ENCODE measurements around the gene TBCE. TPM values are rescaled to one million over a fixed set of nuclear protein-coding genes. Genes with fewer than 3 reads are reported as not detected.
"Not testable (repeated sequence)": the region's sequence is repeated elsewhere in the genome, so short reads cannot be mapped to it uniquely, and the experiment has no call there.

The TBCE gene
- total and polyA plus RNA-seq, 9 of the 15 experiments (the other 6 are each of a cell fraction or from before 2014, with no cell fraction given) = 52.6 to 92.1 (median 82.1) TPM

GRCh38 chr1:235385633-235386032, 18.4 kb downstream of the TBCE start:
- Histone ChIP-seq H3K79me2 (ENCODE audit: control insufficient read depth, insufficient read depth, low read length) (peaks cover 42% of the 10 kb centered on the region), H3K36me3 (ENCODE audit: control insufficient read depth, insufficient read depth, low read length) (peaks cover 13% of the 10 kb centered on the region; the same call in 1 of the 3 replicates)
- CTCF ChIA-PET (ENCODE audit: low intra/inter-chr PET ratio); DNase-seq (ENCODE audit: extremely low read depth in 1 of 4, low spot score in 3 of 4); H3K9me1 ChIP-seq (ENCODE audit: control insufficient read depth, insufficient read depth, low read length); H3K4me3 ChIP-seq; POLR2A ChIA-PET; intact Hi-C loops (cut with micrococcal nuclease); FAIRE-seq; H3K9me3 ChIP-seq (replicated peaks; ENCODE audit: control insufficient read depth, insufficient read depth, low read depth, low read length); H3K9ac ChIP-seq (ENCODE audit: insufficient read depth in 1 of 2, low read depth in 2 of 2, low read length in 2 of 2); H4K20me1 ChIP-seq (replicated peaks; ENCODE audit: control insufficient read depth, insufficient read depth, low read length); H3K27ac ChIP-seq (ENCODE audit: extremely low read depth, low read depth, low read length); H3K4me1 ChIP-seq (replicated peaks in 1 of 2; ENCODE audit: control insufficient read depth in 2 of 2, insufficient read depth in 2 of 2, low read length in 2 of 2); ATAC-seq; BruUV-seq (replicated peaks); H3K27me3 ChIP-seq (ENCODE audit: control insufficient read depth in 2 of 2, insufficient read depth in 2 of 2, low read length in 2 of 2); in situ Hi-C loops (cut with MboI); H2AFZ ChIP-seq (ENCODE audit: low read depth, low read length); H3K4me2 ChIP-seq (ENCODE audit: insufficient read depth, low read length): not testable (repeated sequence)
- TF ChIP-seq ZNF354B (CRISPR knock-in tag; IDR thresholded peaks at IDR 0.05) = peak; percentile 63; the same call in 1 of the 2 replicates
- TF ChIP-seq ZNF507 (tag; conservative IDR thresholded peaks at IDR 0.05) = peak; percentile 97
- 83% methylated on average over 1 of the region's 1 CpG for WGBS (ENCODE audit: insufficient coverage, low coverage, missing lambda C conversion rate)

GRCh38 chr1:235391874-235392273, 24.6 kb downstream of the TBCE start:
- Histone ChIP-seq H3K27me3 (ENCODE audit: control insufficient read depth in 2 of 2, insufficient read depth in 2 of 2, low read length in 2 of 2) (no peaks in the 10 kb centered on the region), H3K4me1 (replicated peaks in 1 of 2; ENCODE audit: control insufficient read depth in 2 of 2, insufficient read depth in 2 of 2, low read length in 2 of 2) (no peaks in the 10 kb centered on the region), H3K4me2 (ENCODE audit: insufficient read depth, low read length) (no peak overlapping the region), H3K9ac (ENCODE audit: insufficient read depth in 1 of 2, low read depth in 2 of 2, low read length in 2 of 2) (no peak overlapping the region), H3K36me3 (ENCODE audit: control insufficient read depth, insufficient read depth, low read length) (peaks cover 4% of the 10 kb centered on the region; the same call in 1 of the 3 replicates), H4K20me1 (replicated peaks; ENCODE audit: control insufficient read depth, insufficient read depth, low read length) (no peaks in the 10 kb centered on the region), H3K79me2 (ENCODE audit: control insufficient read depth, insufficient read depth, low read length) (peaks cover 81% of the 10 kb centered on the region), H3K9me1 (ENCODE audit: control insufficient read depth, insufficient read depth, low read length) (no peaks in the 10 kb centered on the region), H3K27ac (ENCODE audit: extremely low read depth, low read depth, low read length) (no peak overlapping the region), H2AFZ (ENCODE audit: low read depth, low read length) (no peak overlapping the region), H3K9me3 (replicated peaks; ENCODE audit: control insufficient read depth, insufficient read depth, low read depth, low read length) (no peaks in the 10 kb centered on the region), H3K4me3 (no peak overlapping the region)
- WGBS (ENCODE audit: insufficient coverage, low coverage, missing lambda C conversion rate) = 56% methylated on average over 4 of the region's 4 CpGs
- in situ Hi-C loops (cut with MboI) (no loop called here), intact Hi-C loops (cut with micrococcal nuclease) (no loop called here)
- DNase-seq (ENCODE audit: extremely low read depth in 1 of 4, low spot score in 3 of 4) (no peak), ATAC-seq (peak; percentile 47; the same call in 2 of the 3 replicates), FAIRE-seq (no peak)
- no TSS peak for BruUV-seq (replicated peaks)
- CTCF ChIA-PET (ENCODE audit: low intra/inter-chr PET ratio) = no interaction called here
- POLR2A ChIA-PET = interaction anchor here (1.5 kb wide), 1 partner anchor 16 kb away, joined by 5 read pairs; no protein-coding TSS in a partner anchor
- TF ChIP-seq ZBTB1 (CRISPR knock-in tag; IDR thresholded peaks at IDR 0.05; ENCODE audit: borderline replicate concordance, low read depth) (no peak), MCM3 (IDR thresholded peaks at IDR 0.05) (no peak), ZMIZ1 (IDR thresholded peaks at IDR 0.05; ENCODE audit: low read depth in 2 of 2, low read length in 2 of 2) (no peak), TEAD1 (CRISPR knock-in tag; IDR thresholded peaks at IDR 0.05) (no peak), ETS1 (conservative IDR thresholded peaks at IDR 0.05; ENCODE audit: control insufficient read depth, low read depth, low read length) (no peak), SREBF1 (IDR thresholded peaks at IDR 0.05; ENCODE audit: borderline replicate concordance, low read depth, low read length) (no peak)
- TF ChIP-seq, protein P1, sequence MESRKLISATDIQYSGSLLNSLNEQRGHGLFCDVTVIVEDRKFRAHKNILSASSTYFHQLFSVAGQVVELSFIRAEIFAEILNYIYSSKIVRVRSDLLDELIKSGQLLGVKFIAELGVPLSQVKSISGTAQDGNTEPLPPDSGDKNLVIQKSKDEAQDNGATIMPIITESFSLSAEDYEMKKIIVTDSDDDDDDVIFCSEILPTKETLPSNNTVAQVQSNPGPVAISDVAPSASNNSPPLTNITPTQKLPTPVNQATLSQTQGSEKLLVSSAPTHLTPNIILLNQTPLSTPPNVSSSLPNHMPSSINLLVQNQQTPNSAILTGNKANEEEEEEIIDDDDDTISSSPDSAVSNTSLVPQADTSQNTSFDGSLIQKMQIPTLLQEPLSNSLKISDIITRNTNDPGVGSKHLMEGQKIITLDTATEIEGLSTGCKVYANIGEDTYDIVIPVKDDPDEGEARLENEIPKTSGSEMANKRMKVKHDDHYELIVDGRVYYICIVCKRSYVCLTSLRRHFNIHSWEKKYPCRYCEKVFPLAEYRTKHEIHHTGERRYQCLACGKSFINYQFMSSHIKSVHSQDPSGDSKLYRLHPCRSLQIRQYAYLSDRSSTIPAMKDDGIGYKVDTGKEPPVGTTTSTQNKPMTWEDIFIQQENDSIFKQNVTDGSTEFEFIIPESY (CRISPR knock-in tag; IDR thresholded peaks at IDR 0.05) = no peak
